PC-9 (cell line): ENCODE data around the gene GRK2.

Experiments
- CTCF ChIP-seq: fragments of 200-600 bp; sonication (generic); conservative IDR thresholded peaks from 2 replicates; pipeline ENCODE4 v1.6.1; 2017; ENCODE audit warnings: mixed run types, antibody characterized with exemption, mild to moderate bottlenecking, moderate library complexity
- EZH2 ChIP-seq: fragments of 200-600 bp; sonication (generic); IDR thresholded peaks from 2 replicates; pipeline ENCODE4 v1.8.0; 2017; ENCODE audit warnings: antibody characterized with exemption, low read depth

- no peak for TF ChIP-seq CTCF
- no peak for TF ChIP-seq EZH2
Observed at GRCh38 chr11:67253872-67254624, 12.2 kb upstream of the GRK2 start.
